ENCODE results near the gene MAGEF1. TPM values are rescaled to one million over a fixed set of nuclear protein-coding genes. Genes with fewer than 3 reads are reported as not detected.

Gene MAGEF1
- total and polyA plus RNA-seq, 2 donors (not counting 1 experiment from before 2014, with no cell fraction given) = 9.5 to 26.2 TPM

DNA sequence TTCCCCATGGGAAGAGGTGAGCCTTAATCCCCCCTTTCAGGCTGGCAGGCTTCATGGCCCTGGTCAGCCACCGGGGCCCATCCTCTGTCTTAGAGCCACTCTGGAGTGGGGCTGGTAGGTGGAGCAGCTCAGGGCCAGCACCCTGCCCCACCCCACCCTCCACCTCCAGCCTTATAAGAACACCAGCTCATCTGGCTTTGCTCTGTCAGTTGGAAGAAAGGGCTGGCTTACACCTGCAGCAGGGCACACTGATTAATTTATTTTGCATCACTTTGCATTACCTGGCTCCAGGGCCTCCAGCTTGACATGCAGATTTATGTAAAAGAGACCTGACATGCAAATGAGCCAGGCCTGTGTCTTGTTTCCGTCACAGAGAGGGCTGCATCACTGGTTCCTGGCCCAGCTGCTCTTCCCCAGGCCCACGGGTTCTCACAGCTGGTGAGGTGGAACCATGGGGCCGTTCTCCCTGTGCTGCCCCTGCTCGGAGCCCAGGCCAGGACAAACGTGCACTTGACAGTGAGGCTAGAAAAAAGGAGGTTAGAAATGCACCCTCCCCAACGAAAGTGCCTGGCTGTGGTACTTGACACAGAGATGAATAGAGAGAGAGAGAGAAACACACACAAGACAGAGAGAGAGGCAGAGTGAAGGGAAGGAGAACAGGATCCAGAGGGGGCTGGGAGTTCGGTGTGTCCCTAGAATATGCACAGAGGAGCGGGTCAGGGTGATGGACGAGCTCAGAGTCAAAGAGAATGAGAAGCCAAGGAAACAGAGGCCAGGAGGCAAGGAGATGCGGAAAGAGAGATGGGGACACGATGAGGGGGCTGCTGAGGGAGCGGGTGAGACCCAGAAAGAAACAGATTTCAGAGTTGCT is 44.5 kb upstream of the MAGEF1 start:
- Histone ChIP-seq H3K9ac (ENCODE audit: low read length) (no peak overlapping the region), H3K4me1 (ENCODE audit: control insufficient read depth in 2 of 2, insufficient read depth in 2 of 2, low read length in 2 of 2) (peaks cover 15 to 27% of the 10 kb centered on the region in 2 donors), H4K20me1 (ENCODE audit: control insufficient read depth, insufficient read depth, low read length, poor library complexity, severe bottlenecking) (no peaks in the 10 kb centered on the region), H3K9me3 (ENCODE audit: control extremely low read depth in 1 of 3, control insufficient read depth in 2 of 3, insufficient read depth in 1 of 3, low read length in 2 of 3) (no peaks in the 10 kb centered on the region), H3K27ac (ENCODE audit: low read length in 2 of 2) (peak overlapping the region; percentile 47 to 52), H3K4me3 (ENCODE audit: control extremely low read depth in 1 of 5, extremely low read depth in 1 of 5, insufficient read depth in 1 of 5, low read depth in 2 of 5, low read length in 4 of 5) (no peak overlapping the region), H3K36me3 (replicated peaks in 1 of 2; ENCODE audit: control extremely low read depth in 1 of 2, control insufficient read depth in 1 of 2, extremely low read depth in 1 of 2, insufficient read depth in 2 of 2, low read length in 1 of 2) (no peaks in the 10 kb centered on the region), H3K27me3 (replicated peaks in 1 of 4; ENCODE audit: control extremely low read depth in 1 of 4, control insufficient read depth in 3 of 4, insufficient read depth in 4 of 4, low read length in 3 of 4) (no peaks in the 10 kb centered on the region), H2AFZ (ENCODE audit: insufficient read depth, low read depth, low read length, poor library complexity, severe bottlenecking) (peak overlapping the region; percentile 26), H3K79me2 (ENCODE audit: control insufficient read depth, insufficient read depth, low read length) (no peaks in the 10 kb centered on the region), H3K4me2 (replicated peaks; ENCODE audit: low read depth, low read length, poor library complexity, severe bottlenecking) (peak overlapping the region; percentile 23)
- H3K27me3 Mint-ChIP-seq = no peaks in the 10 kb centered on the region
- ATAC-seq (ENCODE audit: low read depth) = peak; percentile 57
- H3K9me3 Mint-ChIP-seq (ENCODE audit: insufficient read depth) = no peaks in the 10 kb centered on the region
- ChIA-PET CTCF (interaction anchor here (1.3 to 2.2 kb wide), 3 partner anchors 22 to 195 kb away, joined by 3 to 6 read pairs (median 6); partner anchors contain the start of gene EPHB3), POLR2A (no interaction called here)
- TF ChIP-seq, protein P1, sequence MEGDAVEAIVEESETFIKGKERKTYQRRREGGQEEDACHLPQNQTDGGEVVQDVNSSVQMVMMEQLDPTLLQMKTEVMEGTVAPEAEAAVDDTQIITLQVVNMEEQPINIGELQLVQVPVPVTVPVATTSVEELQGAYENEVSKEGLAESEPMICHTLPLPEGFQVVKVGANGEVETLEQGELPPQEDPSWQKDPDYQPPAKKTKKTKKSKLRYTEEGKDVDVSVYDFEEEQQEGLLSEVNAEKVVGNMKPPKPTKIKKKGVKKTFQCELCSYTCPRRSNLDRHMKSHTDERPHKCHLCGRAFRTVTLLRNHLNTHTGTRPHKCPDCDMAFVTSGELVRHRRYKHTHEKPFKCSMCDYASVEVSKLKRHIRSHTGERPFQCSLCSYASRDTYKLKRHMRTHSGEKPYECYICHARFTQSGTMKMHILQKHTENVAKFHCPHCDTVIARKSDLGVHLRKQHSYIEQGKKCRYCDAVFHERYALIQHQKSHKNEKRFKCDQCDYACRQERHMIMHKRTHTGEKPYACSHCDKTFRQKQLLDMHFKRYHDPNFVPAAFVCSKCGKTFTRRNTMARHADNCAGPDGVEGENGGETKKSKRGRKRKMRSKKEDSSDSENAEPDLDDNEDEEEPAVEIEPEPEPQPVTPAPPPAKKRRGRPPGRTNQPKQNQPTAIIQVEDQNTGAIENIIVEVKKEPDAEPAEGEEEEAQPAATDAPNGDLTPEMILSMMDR (IDR thresholded peaks at IDR 0.05) = no peak
- TF ChIP-seq EZH2 (IDR thresholded peaks at IDR 0.05; ENCODE audit: borderline replicate concordance, insufficient read depth, low read depth, low read length, poor library complexity, severe bottlenecking) = no peak
- peak overlapping the region; percentile 10 for H3K27ac Mint-ChIP-seq
- peaks cover 19% of the 10 kb centered on the region for H3K4me1 Mint-ChIP-seq
- H3K4me3 Mint-ChIP-seq = no peak overlapping the region
- intact Hi-C loops (cut with micrococcal nuclease) = no loop called here
- WGBS (ENCODE audit: insufficient coverage) = 67% methylated on average over 9 of the region's 13 CpGs
- DNase-seq = peak; percentile 80

DNA sequence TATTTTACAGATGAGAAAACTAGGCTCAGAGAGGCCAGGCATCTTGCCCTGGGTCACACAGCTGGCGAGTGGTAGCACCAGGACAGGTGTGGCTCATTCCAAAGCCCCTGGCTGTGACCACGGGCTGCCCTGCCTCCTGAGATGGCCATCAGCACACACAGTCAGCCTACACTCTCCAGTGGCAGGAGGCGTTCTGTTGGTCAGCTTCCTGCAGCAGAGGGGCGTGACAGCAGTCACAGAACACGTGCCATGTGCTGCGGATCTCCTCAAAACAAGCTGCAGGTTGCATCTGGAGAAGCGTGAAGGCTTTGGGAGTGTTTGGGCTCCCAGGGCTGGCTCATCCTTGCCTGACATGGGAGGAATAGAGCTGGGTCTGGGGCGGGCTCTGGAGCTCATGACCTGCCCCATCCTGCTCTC is 43.5 kb upstream of the MAGEF1 start:
- H3K4me3 Mint-ChIP-seq = no peak overlapping the region
- 85% methylated on average over 7 of the region's 8 CpGs for WGBS (ENCODE audit: insufficient coverage)
- H4K20me1 ChIP-seq (ENCODE audit: control insufficient read depth, insufficient read depth, low read length, poor library complexity, severe bottlenecking) = no peaks in the 10 kb centered on the region
- H3K79me2 ChIP-seq (ENCODE audit: control insufficient read depth, insufficient read depth, low read length) = no peaks in the 10 kb centered on the region
- no peaks in the 10 kb centered on the region for H3K27me3 ChIP-seq (replicated peaks in 1 of 4; ENCODE audit: control extremely low read depth in 1 of 4, control insufficient read depth in 3 of 4, insufficient read depth in 4 of 4, low read length in 3 of 4)
- H3K27ac Mint-ChIP-seq = no peak overlapping the region
- peaks cover 15 to 27% of the 10 kb centered on the region in 2 donors for H3K4me1 ChIP-seq (ENCODE audit: control insufficient read depth in 2 of 2, insufficient read depth in 2 of 2, low read length in 2 of 2)
- ATAC-seq (ENCODE audit: low read depth) (no peak), DNase-seq (no peak)
- intact Hi-C loops (cut with micrococcal nuclease) = no loop called here
- no peak overlapping the region for H2AFZ ChIP-seq (ENCODE audit: insufficient read depth, low read depth, low read length, poor library complexity, severe bottlenecking)
- H3K27ac ChIP-seq (ENCODE audit: low read length in 2 of 2) = no peak overlapping the region
- CTCF ChIA-PET = interaction anchor here (1.3 kb wide), 1 partner anchor 194 kb away, joined by 6 read pairs; the partner anchor contains the start of gene EPHB3
- H3K9me3 ChIP-seq (ENCODE audit: control extremely low read depth in 1 of 3, control insufficient read depth in 2 of 3, insufficient read depth in 1 of 3, low read length in 2 of 3) = no peaks in the 10 kb centered on the region
- H3K9ac ChIP-seq (ENCODE audit: low read length) = no peak overlapping the region
- no peaks in the 10 kb centered on the region for H3K9me3 Mint-ChIP-seq (ENCODE audit: insufficient read depth)
- TF ChIP-seq, protein P1 (IDR thresholded peaks at IDR 0.05) = no peak
- TF ChIP-seq EZH2 (IDR thresholded peaks at IDR 0.05; ENCODE audit: borderline replicate concordance, insufficient read depth, low read depth, low read length, poor library complexity, severe bottlenecking) = no peak
- POLR2A ChIA-PET = no interaction called here
- no peaks in the 10 kb centered on the region for H3K27me3 Mint-ChIP-seq
- H3K4me1 Mint-ChIP-seq = peaks cover 19% of the 10 kb centered on the region
- H3K4me2 ChIP-seq (replicated peaks; ENCODE audit: low read depth, low read length, poor library complexity, severe bottlenecking) = no peak overlapping the region
- no peaks in the 10 kb centered on the region for H3K36me3 ChIP-seq (replicated peaks in 1 of 2; ENCODE audit: control extremely low read depth in 1 of 2, control insufficient read depth in 1 of 2, extremely low read depth in 1 of 2, insufficient read depth in 2 of 2, low read length in 1 of 2)
- no peak overlapping the region for H3K4me3 ChIP-seq (ENCODE audit: control extremely low read depth in 1 of 5, extremely low read depth in 1 of 5, insufficient read depth in 1 of 5, low read depth in 2 of 5, low read length in 4 of 5)
